ENCODE data around the gene BPHL. TPM values are rescaled to one million over a fixed set of nuclear protein-coding genes. Genes with fewer than 3 reads are reported as not detected.

BPHL gene
- total and polyA plus RNA-seq, 2 donors (not counting 1 experiment from before 2014, with no cell fraction given): 10.3 to 14.3 TPM

GRCh38 chr6:3144571-3144970, 26.1 kb downstream of the BPHL start:
- Histone ChIP-seq H3K4me3 (ENCODE audit: control extremely low read depth in 1 of 5, extremely low read depth in 1 of 5, insufficient read depth in 1 of 5, low read depth in 2 of 5, low read length in 4 of 5) (no peak overlapping the region), H3K4me1 (ENCODE audit: control insufficient read depth in 2 of 2, insufficient read depth in 2 of 2, low read length in 2 of 2) (peaks cover under 1 to 2% of the 10 kb centered on the region in 2 donors), H3K9ac (ENCODE audit: low read length) (no peak overlapping the region), H3K9me3 (ENCODE audit: control extremely low read depth in 1 of 3, control insufficient read depth in 2 of 3, insufficient read depth in 1 of 3, low read length in 2 of 3) (peaks cover 0 to 9% (median 0%) of the 10 kb centered on the region in 3 donors), H3K27me3 (replicated peaks in 1 of 4; ENCODE audit: control extremely low read depth in 1 of 4, control insufficient read depth in 3 of 4, insufficient read depth in 4 of 4, low read length in 3 of 4) (no peaks in the 10 kb centered on the region), H4K20me1 (ENCODE audit: control insufficient read depth, insufficient read depth, low read length, poor library complexity, severe bottlenecking) (no peaks in the 10 kb centered on the region), H3K79me2 (ENCODE audit: control insufficient read depth, insufficient read depth, low read length) (no peaks in the 10 kb centered on the region), H3K27ac (ENCODE audit: low read length in 2 of 2) (no peak overlapping the region), H3K4me2 (replicated peaks; ENCODE audit: low read depth, low read length, poor library complexity, severe bottlenecking) (no peak overlapping the region), H3K36me3 (replicated peaks in 1 of 2; ENCODE audit: control extremely low read depth in 1 of 2, control insufficient read depth in 1 of 2, extremely low read depth in 1 of 2, insufficient read depth in 2 of 2, low read length in 1 of 2) (no peaks in the 10 kb centered on the region), H2AFZ (ENCODE audit: insufficient read depth, low read depth, low read length, poor library complexity, severe bottlenecking) (no peak overlapping the region)
- H3K9me3 Mint-ChIP-seq (ENCODE audit: insufficient read depth): no peaks in the 10 kb centered on the region
- no peak overlapping the region for H3K27ac Mint-ChIP-seq
- WGBS (ENCODE audit: insufficient coverage): 88% methylated on average over 7 of the region's 8 CpGs
- no peaks in the 10 kb centered on the region for H3K27me3 Mint-ChIP-seq
- H3K4me1 Mint-ChIP-seq: peaks cover 2% of the 10 kb centered on the region
- ChIA-PET POLR2A (no interaction called here), CTCF (interaction anchor here (1.6 kb wide), 1 partner anchor 13 kb away, joined by 6 read pairs; the partner anchor contains the start of gene TUBB2A)
- H3K4me3 Mint-ChIP-seq: no peak overlapping the region
- DNase-seq (no peak), ATAC-seq (ENCODE audit: low read depth) (no peak)
- intact Hi-C loops (cut with micrococcal nuclease): no loop called here
- TF ChIP-seq CTCF (IDR thresholded peaks at IDR 0.05) (no peak), EZH2 (IDR thresholded peaks at IDR 0.05; ENCODE audit: borderline replicate concordance, insufficient read depth, low read depth, low read length, poor library complexity, severe bottlenecking) (no peak)

DNA sequence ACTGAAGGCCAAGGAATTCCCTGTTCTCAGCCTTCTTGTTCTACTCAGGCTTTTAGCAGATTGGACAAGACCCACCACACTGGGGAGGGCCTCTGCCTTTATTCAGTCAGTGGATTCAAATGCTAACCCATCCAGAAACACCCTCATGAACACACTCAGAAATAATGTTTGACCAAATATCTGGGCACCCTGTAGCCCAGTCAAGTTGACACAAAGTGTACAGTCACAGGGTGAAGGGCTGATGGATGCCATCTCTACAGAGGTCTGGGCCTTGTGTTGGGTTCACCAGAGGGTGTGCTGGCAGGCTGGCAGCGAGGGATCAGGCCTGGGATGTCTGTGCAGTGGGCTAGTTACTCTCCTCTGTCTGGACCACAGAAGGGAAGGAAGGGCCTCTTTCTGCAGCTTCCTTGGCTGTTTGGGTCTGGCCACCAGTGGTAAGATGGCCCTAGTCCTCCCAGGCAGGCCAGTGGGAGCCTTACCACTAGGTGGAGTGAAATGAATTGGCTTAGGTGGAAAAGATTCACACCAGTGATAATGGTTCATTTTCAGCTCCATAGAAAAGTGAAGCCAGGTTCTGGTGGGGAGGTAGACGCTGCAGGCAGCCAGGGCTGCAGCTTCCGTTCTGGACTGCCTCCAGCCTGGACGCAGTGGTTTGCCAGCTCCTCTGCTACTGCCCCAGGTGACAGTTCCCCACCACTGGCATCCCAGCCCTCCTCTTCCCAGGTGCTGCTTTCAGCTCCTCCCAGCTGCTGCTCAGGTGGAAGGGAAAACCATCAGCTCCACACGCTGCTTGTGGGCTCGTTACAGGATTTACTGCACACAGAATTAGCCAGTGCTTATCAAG, 29.6 kb downstream of the BPHL start:
- Mint-ChIP-seq H3K9me3 (ENCODE audit: insufficient read depth) (no peaks in the 10 kb centered on the region), H3K4me3 (no peak overlapping the region), H3K4me1 (peaks cover 1% of the 10 kb centered on the region), H3K27me3 (no peaks in the 10 kb centered on the region), H3K27ac (no peak overlapping the region)
- Histone ChIP-seq H3K9me3 (ENCODE audit: control extremely low read depth in 1 of 3, control insufficient read depth in 2 of 3, insufficient read depth in 1 of 3, low read length in 2 of 3) (peaks cover 0 to 9% (median 0%) of the 10 kb centered on the region in 3 donors), H4K20me1 (ENCODE audit: control insufficient read depth, insufficient read depth, low read length, poor library complexity, severe bottlenecking) (no peaks in the 10 kb centered on the region), H3K9ac (ENCODE audit: low read length) (no peak overlapping the region), H3K4me2 (replicated peaks; ENCODE audit: low read depth, low read length, poor library complexity, severe bottlenecking) (no peak overlapping the region), H2AFZ (ENCODE audit: insufficient read depth, low read depth, low read length, poor library complexity, severe bottlenecking) (no peak overlapping the region), H3K27ac (ENCODE audit: low read length in 2 of 2) (no peak overlapping the region), H3K27me3 (replicated peaks in 1 of 4; ENCODE audit: control extremely low read depth in 1 of 4, control insufficient read depth in 3 of 4, insufficient read depth in 4 of 4, low read length in 3 of 4) (no peaks in the 10 kb centered on the region), H3K4me3 (ENCODE audit: control extremely low read depth in 1 of 5, extremely low read depth in 1 of 5, insufficient read depth in 1 of 5, low read depth in 2 of 5, low read length in 4 of 5) (no peak overlapping the region), H3K36me3 (replicated peaks in 1 of 2; ENCODE audit: control extremely low read depth in 1 of 2, control insufficient read depth in 1 of 2, extremely low read depth in 1 of 2, insufficient read depth in 2 of 2, low read length in 1 of 2) (no peaks in the 10 kb centered on the region), H3K4me1 (ENCODE audit: control insufficient read depth in 2 of 2, insufficient read depth in 2 of 2, low read length in 2 of 2) (no peaks in the 10 kb centered on the region), H3K79me2 (ENCODE audit: control insufficient read depth, insufficient read depth, low read length) (no peaks in the 10 kb centered on the region)
- intact Hi-C loops (cut with micrococcal nuclease): no loop called here
- CTCF ChIA-PET: interaction anchor here (1.0 to 3.2 kb wide), 3 partner anchors 23 to 103 kb away, joined by 4 to 9 read pairs (median 4); no protein-coding TSS in a partner anchor
- POLR2A ChIA-PET: no interaction called here
- TF ChIP-seq EZH2 (IDR thresholded peaks at IDR 0.05; ENCODE audit: borderline replicate concordance, insufficient read depth, low read depth, low read length, poor library complexity, severe bottlenecking) (no peak), CTCF (IDR thresholded peaks at IDR 0.05) (no peak)
- WGBS (ENCODE audit: insufficient coverage): 98% methylated on average over 4 of the region's 6 CpGs
- no peak for DNase-seq
- ATAC-seq (ENCODE audit: low read depth): no peak
